Esophagus squamous epithelium (tissue), 5 donors: ENCODE results near the gene KEL. TPM values are rescaled to one million over a fixed set of nuclear protein-coding genes. Genes with fewer than 3 reads are reported as not detected.

Experiments used
- DNase-seq: peaks from one replicate; lab custom pipeline; 2025; lab: John Stamatoyannopoulos, UW
- H3K27ac ChIP-seq, 4 donors: fragments of 200-600 bp; sonication (generic); one replicate each; pipeline ENCODE4 v1.5.1; 2016 to 2019; ENCODE audit warnings: mild to moderate bottlenecking in 1 of 4
- H3K27me3 ChIP-seq, 4 donors: fragments of 200-600 bp; sonication (generic); 1 replicate in 3 of 4; 2 replicates in 1 of 4; pipeline versions ENCODE4 v1.5.1 to v1.6.0; 2017 to 2021; ENCODE audit warnings: antibody characterized with exemption in 1 of 4
- H3K36me3 ChIP-seq, 3 donors: fragments of 200-600 bp; sonication (generic); one replicate each; pipeline ENCODE4 v1.5.1; 2016 to 2019
- H3K4me1 ChIP-seq, 3 donors: fragments of 200-600 bp; sonication (generic); one replicate each; pipeline ENCODE4 v1.5.1; 2017 to 2019
- H3K4me3 ChIP-seq, 4 donors: fragments of 200-600 bp; sonication (generic); 1 replicate in 3 of 4; 2 replicates in 1 of 4; pipeline ENCODE4 v1.5.1; 2016 to 2019; ENCODE audit warnings: mild to moderate bottlenecking in 2 of 4, moderate library complexity in 1 of 4
- H3K9me3 ChIP-seq, 3 donors: fragments of 200-600 bp; sonication (generic); one replicate each; pipeline ENCODE4 v1.5.1; 2016 to 2019
- POLR2A ChIP-seq, 4 donors: fragments of 450-650 bp; IDR thresholded peaks; one replicate each; pipeline ENCODE4 v1.6.1; 2017; ENCODE audit warnings: antibody characterized with exemption in 4 of 4, mild to moderate bottlenecking in 4 of 4, moderate library complexity in 3 of 4
- WGBS, 2 donors: methylation state at CpG; one replicate each; pipeline ENCODE4 v1.1.5; 2018; 5-methylcytosine and 5-hydroxymethylcytosine counted together
- intact Hi-C: fragments of 100-400 bp; cut with DNase I; formaldehyde crosslinking; loops from one replicate; pipeline ENCODE4 v1.15.0; 2022
- total RNA-seq, 4 donors: library from RNA; depleted of rRNA; stranded (reverse); fragments of >200 nt; gene quantifications; one replicate each; pipeline ENCODE4 v1.1.0, GENCODE V29; 2016
- TF ChIP-seq, protein P1 (sequence below), 6 experiments: fragments of 450-650 bp in 4 of 6; fragments of 200-600 bp in 2 of 6; sonication (generic) in 2 of 6; IDR thresholded peaks; one replicate each; pipeline ENCODE4 v1.5.1; 2016 to 2019; ENCODE audit warnings: antibody characterized with exemption in 6 of 6, mild to moderate bottlenecking in 4 of 6, moderate library complexity in 4 of 6
- donor health status: DM: yes; HTN: yes; CAD: no.

KEL gene
- total RNA-seq, 4 donors from 2014 or later = 0.09 to 3.6 (median 0.53) TPM; not detected in 1

DNA sequence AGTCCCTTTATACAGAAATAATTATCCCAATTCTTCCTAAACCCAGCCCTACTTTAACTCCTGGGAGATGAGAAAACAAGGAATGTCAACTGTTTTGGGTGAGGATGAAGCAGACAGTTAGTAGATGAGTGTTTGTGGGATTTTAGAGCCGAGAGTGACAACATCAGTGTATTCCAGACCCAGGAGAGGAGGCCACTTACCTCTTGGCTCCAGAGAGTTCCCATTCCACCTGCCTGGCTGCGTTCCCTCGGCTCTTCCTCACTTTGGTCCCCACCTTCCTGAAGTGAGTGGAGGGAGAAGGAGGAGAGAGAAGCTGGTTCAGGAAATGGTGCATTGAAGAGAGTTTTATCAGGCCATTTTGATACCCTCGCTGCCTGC is 579 bp downstream of the KEL start:
- TF ChIP-seq, protein P1, sequence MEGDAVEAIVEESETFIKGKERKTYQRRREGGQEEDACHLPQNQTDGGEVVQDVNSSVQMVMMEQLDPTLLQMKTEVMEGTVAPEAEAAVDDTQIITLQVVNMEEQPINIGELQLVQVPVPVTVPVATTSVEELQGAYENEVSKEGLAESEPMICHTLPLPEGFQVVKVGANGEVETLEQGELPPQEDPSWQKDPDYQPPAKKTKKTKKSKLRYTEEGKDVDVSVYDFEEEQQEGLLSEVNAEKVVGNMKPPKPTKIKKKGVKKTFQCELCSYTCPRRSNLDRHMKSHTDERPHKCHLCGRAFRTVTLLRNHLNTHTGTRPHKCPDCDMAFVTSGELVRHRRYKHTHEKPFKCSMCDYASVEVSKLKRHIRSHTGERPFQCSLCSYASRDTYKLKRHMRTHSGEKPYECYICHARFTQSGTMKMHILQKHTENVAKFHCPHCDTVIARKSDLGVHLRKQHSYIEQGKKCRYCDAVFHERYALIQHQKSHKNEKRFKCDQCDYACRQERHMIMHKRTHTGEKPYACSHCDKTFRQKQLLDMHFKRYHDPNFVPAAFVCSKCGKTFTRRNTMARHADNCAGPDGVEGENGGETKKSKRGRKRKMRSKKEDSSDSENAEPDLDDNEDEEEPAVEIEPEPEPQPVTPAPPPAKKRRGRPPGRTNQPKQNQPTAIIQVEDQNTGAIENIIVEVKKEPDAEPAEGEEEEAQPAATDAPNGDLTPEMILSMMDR (IDR thresholded peaks at IDR 0.05) = no peak
- TF ChIP-seq POLR2A (IDR thresholded peaks at IDR 0.05) = no peak
- no peak overlapping the region for H3K4me3 ChIP-seq
- no peak overlapping the region for H3K27ac ChIP-seq
- H3K4me1 ChIP-seq = peaks cover 0 to 9% (median 3%) of the 10 kb centered on the region in 3 donors
- intact Hi-C loops = loop anchor here (5.0 kb wide), 1 partner anchor 79 kb away; no protein-coding TSS in a partner anchor
- H3K36me3 ChIP-seq = no peaks in the 10 kb centered on the region
- WGBS, 2 donors = 77 to 92% methylated on average over 4 of the region's 4 CpGs
- H3K9me3 ChIP-seq = no peaks in the 10 kb centered on the region
- H3K27me3 ChIP-seq = peaks cover 0 to 6% (median 0%) of the 10 kb centered on the region in 4 donors
- DNase-seq = no peak

DNA sequence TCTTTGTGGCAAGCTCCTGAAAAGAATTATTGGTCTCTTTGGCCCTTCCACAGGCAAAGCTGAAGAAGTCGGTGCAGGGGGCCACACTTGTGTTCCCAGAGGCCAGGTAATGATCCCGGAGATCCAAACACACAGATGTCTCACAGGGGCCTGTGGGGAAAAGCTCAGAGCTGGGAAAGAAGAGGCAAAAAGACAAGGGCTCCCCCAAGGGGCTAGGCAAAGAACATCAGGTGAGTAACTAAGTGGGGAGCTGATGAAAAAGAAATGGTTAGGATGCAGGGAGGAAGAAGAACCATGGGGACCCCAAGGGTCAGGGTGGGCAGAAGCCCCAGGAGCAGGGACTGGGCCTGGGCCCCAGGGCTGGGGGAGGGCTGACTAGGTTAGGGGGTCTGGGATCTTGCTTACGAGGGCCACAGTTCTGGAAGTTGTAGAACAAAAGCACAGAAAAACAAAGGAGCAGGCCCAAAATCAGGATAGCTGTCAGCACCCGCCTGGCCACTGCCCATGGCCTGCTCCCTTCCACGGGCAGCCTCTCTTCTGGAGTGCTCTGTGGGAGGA is 1.1 kb downstream of the KEL start:
- intact Hi-C loops = loop anchor here (5.0 kb wide), 1 partner anchor 79 kb away; no protein-coding TSS in a partner anchor
- no peak for DNase-seq
- TF ChIP-seq, protein P1 (IDR thresholded peaks at IDR 0.05) = peak in 5 of 6 experiments; percentile 25 to 68 (median 40)
- no peak for TF ChIP-seq POLR2A (IDR thresholded peaks at IDR 0.05)
- Histone ChIP-seq H3K27ac (no peak overlapping the region), H3K27me3 (peaks cover 0 to 6% (median 0%) of the 10 kb centered on the region in 4 donors), H3K9me3 (no peaks in the 10 kb centered on the region), H3K36me3 (no peaks in the 10 kb centered on the region), H3K4me3 (no peak overlapping the region), H3K4me1 (peaks cover 0 to 9% (median 3%) of the 10 kb centered on the region in 3 donors)
- WGBS, 2 donors = 62 to 66% methylated on average over 5 of the region's 5 CpGs

DNA sequence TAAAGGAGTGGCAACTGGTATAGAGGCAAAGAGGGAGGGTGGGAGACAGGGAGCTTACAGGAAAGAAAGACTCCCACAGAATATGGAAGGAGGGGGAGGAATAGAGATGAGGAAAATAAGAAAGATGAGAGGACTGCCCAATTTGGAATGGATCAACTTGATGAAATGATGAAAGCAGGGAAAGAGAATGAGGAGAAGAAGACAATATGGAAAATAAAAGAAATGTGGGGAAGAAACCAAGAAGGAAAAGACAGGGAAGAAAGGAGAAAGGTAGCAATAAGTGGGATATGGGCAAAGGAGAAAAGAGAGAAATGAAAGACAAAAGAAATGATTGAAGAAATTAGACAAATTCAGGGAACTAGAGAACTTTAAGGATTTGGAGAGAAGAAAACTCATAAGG is 3.0 kb downstream of the KEL start:
- intact Hi-C loops = no loop called here
- Histone ChIP-seq H3K27ac (no peak overlapping the region), H3K9me3 (peaks cover 0 to 11% (median 0%) of the 10 kb centered on the region in 3 donors), H3K4me3 (no peak overlapping the region), H3K27me3 (peaks cover 0 to 6% (median 0%) of the 10 kb centered on the region in 4 donors), H3K36me3 (no peaks in the 10 kb centered on the region), H3K4me1 (peaks cover 0 to 9% (median 3%) of the 10 kb centered on the region in 3 donors)
- no peak for TF ChIP-seq POLR2A (IDR thresholded peaks at IDR 0.05)
- TF ChIP-seq, protein P1 (IDR thresholded peaks at IDR 0.05) = no peak
- DNase-seq = no peak

DNA sequence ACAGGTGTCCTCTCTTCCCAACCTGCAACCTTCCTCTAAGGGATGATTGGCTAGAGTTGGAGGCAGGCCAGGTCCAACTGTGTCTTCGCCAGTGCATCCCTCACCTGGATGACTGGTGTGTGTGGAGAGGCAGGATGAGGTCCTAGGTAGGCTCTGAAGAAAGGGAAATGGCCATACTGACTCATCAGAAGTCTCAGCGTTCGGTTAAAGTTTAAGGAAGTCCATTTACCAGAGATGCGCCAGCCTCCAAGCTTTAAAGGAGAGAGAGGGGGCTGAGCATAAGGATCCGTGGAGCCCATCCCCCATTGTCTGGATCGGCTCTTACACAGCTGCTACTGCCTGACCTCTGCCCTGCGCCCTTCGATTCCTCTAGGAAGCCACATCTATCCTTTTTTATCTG is 4.4 kb downstream of the KEL start:
- peaks cover 0 to 9% (median 3%) of the 10 kb centered on the region in 3 donors for H3K4me1 ChIP-seq
- no peaks in the 10 kb centered on the region for H3K36me3 ChIP-seq
- 71 to 82% methylated on average over 6 to 8 of the region's 8 CpGs for WGBS, 2 donors
- intact Hi-C loops = no loop called here
- H3K9me3 ChIP-seq = peaks cover 0 to 11% (median 0%) of the 10 kb centered on the region in 3 donors
- peaks cover 0 to 6% (median 0%) of the 10 kb centered on the region in 4 donors for H3K27me3 ChIP-seq
- no peak for DNase-seq
- TF ChIP-seq, protein P1 (IDR thresholded peaks at IDR 0.05) = no peak
- TF ChIP-seq POLR2A (IDR thresholded peaks at IDR 0.05) = no peak
- H3K27ac ChIP-seq = no peak overlapping the region
- H3K4me3 ChIP-seq = no peak overlapping the region

DNA sequence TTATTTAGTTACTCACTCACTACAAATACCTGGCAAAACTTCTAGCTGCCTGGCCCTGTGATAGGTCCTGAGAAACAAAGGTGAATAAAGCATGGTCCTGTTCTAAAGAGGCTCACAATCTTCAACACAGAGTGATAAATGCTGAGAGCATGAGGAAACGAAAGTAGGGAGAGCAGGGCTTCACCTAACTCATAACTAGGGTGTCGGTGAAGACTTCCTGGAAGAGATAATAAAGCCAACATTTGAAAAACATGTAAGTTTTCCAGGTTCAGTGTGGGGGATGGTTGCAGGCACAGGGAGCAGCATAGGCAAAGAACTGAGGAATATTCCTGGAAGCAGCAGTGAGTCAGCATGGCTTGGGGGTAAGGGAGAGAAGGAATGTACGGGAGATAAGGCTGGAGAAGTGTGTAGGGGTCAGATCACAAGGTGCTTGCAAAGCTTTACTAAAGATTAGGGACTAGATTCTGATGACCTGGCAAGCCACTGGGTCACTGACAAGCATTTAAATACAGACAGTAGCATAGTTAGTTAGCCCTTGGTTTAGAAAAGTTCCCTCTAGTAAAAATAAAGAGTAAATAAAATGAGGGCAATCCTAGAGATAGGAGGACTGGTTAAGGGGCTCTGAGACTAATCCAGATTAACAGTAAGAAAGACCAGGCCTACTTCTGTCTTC is 5.1 kb downstream of the KEL start:
- no peak for DNase-seq
- intact Hi-C loops = no loop called here
- WGBS, 2 donors = 35 to 53% methylated on average over 3 of the region's 3 CpGs

More for the DNA sequence above, 5.1 kb downstream of the KEL start:
- no peak for TF ChIP-seq POLR2A (IDR thresholded peaks at IDR 0.05)
- TF ChIP-seq, protein P1 (IDR thresholded peaks at IDR 0.05) = no peak
- H3K27ac ChIP-seq = peak overlapping the region in 1 of 4 donors; percentile 21
- H3K9me3 ChIP-seq = peaks cover 0 to 11% (median 0%) of the 10 kb centered on the region in 3 donors
- peaks cover 0 to 9% (median 3%) of the 10 kb centered on the region in 3 donors for H3K4me1 ChIP-seq
- no peak overlapping the region for H3K4me3 ChIP-seq
- peaks cover 0 to 4% (median 0%) of the 10 kb centered on the region in 4 donors for H3K27me3 ChIP-seq
- H3K36me3 ChIP-seq = no peaks in the 10 kb centered on the region
